ENCODE measurements around the gene PRAMEF10. TPM values are rescaled to one million over a fixed set of nuclear protein-coding genes. Genes with fewer than 3 reads are reported as not detected.
"Not testable (repeated sequence)": the region's sequence is repeated elsewhere in the genome, so short reads cannot be mapped to it uniquely, and the experiment has no call there.

PRAMEF10 gene
- total RNA-seq: not detected
- not detected for polyA plus RNA-seq

- H3K4me3 Mint-ChIP-seq; H3K27ac Mint-ChIP-seq; H3K36me3 ChIP-seq (ENCODE audit: insufficient read depth, low read length); POLR2A ChIA-PET; H3K9me3 ChIP-seq (ENCODE audit: low read length); H3K36me3 Mint-ChIP-seq; CTCF ChIA-PET; H3K9me3 Mint-ChIP-seq; H3K4me1 Mint-ChIP-seq; H3K27ac ChIP-seq (ENCODE audit: low read depth, low read length); DNase-seq; H3K27me3 ChIP-seq (ENCODE audit: insufficient read depth, low read length, poor library complexity, severe bottlenecking); H3K27me3 Mint-ChIP-seq; H3K4me1 ChIP-seq (ENCODE audit: insufficient read depth, low read length); H3K4me3 ChIP-seq (ENCODE audit: low read length): not testable (repeated sequence)
These were observed at the start of gene PRAMEF10 for GRCh38 chr1:12898170-12898569. PRAMEF10 (minus strand) TSS chr1:12898270; CDS start chr1:12895847, 2,423 bp downstream.

DNA sequence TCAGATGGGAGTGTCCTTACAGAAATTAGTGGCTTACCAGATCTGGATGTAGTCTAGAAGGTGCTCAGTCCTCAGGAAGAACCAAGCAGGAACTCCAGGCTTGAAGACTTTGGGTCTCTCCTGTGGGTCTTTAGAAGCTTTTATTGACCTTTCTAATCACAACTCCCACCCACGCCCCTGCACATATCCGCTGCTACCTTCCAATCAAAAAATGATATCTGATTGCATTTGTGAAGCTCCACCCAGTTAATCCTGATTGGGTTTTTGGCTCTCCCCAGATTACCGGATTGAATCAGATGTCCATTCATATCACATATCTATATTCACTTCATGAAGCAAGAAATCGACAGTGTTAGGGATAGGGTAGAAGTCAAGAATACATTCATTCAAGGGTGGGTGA lies 49.4 kb upstream of the PRAMEF10 start, which contains the start of gene PRAMEF6:
Gene PRAMEF6, minus strand, starts transcription at position 101 of the 400 bp plus-strand sequence. CDS start 5,062 bp downstream, outside the sequence.
- CTCF ChIA-PET; H3K36me3 Mint-ChIP-seq; H3K4me1 ChIP-seq (ENCODE audit: insufficient read depth, low read length); H3K27me3 ChIP-seq (ENCODE audit: insufficient read depth, low read length, poor library complexity, severe bottlenecking); DNase-seq; H3K4me3 Mint-ChIP-seq; H3K9me3 ChIP-seq (ENCODE audit: low read length); H3K27ac Mint-ChIP-seq; H3K36me3 ChIP-seq (ENCODE audit: insufficient read depth, low read length); H3K4me3 ChIP-seq (ENCODE audit: low read length); H3K9me3 Mint-ChIP-seq; H3K27ac ChIP-seq (ENCODE audit: low read depth, low read length); H3K27me3 Mint-ChIP-seq; H3K4me1 Mint-ChIP-seq; POLR2A ChIA-PET: not testable (repeated sequence)

DNA sequence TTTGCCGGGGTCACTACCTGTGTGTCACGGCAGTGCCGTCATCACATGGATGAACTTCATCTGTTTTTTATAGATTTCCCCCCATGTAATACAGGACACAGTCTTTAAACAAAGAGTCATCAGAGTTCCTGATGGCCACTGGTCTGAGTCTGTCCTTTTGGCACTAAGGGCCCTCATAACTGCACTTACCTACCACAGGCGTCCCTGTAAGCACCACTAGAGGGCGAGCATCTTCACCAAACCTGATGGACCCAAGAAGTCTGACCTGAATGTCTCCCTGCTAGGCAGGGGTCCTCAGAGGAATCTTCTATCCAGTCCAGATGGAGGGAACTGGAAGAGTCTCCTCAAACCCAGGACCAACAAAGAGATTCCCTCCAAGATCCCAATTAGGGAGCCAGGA lies 26.3 kb upstream of the PRAMEF10 start:
- H3K9me3 Mint-ChIP-seq; H3K36me3 Mint-ChIP-seq; H3K36me3 ChIP-seq (ENCODE audit: insufficient read depth, low read length); H3K27ac ChIP-seq (ENCODE audit: low read depth, low read length); H3K4me3 Mint-ChIP-seq; H3K4me3 ChIP-seq (ENCODE audit: low read length); H3K9me3 ChIP-seq (ENCODE audit: low read length); DNase-seq; H3K4me1 ChIP-seq (ENCODE audit: insufficient read depth, low read length); CTCF ChIA-PET; H3K27me3 Mint-ChIP-seq; POLR2A ChIA-PET; H3K27me3 ChIP-seq (ENCODE audit: insufficient read depth, low read length, poor library complexity, severe bottlenecking); H3K4me1 Mint-ChIP-seq: not testable (repeated sequence)
- H3K27ac Mint-ChIP-seq: peak overlapping the region in 1 of 8 donors; percentile 63

GRCh38 chr1:12921749-12922148 lies 23.7 kb upstream of the PRAMEF10 start:
- H3K36me3 ChIP-seq (ENCODE audit: insufficient read depth, low read length); DNase-seq; H3K9me3 Mint-ChIP-seq; H3K27me3 ChIP-seq (ENCODE audit: insufficient read depth, low read length, poor library complexity, severe bottlenecking); H3K4me1 Mint-ChIP-seq; POLR2A ChIA-PET; H3K27ac Mint-ChIP-seq; H3K9me3 ChIP-seq (ENCODE audit: low read length); H3K36me3 Mint-ChIP-seq; H3K4me1 ChIP-seq (ENCODE audit: insufficient read depth, low read length); H3K4me3 Mint-ChIP-seq; H3K27me3 Mint-ChIP-seq; CTCF ChIA-PET; H3K4me3 ChIP-seq (ENCODE audit: low read length); H3K27ac ChIP-seq (ENCODE audit: low read depth, low read length): not testable (repeated sequence)

GRCh38 chr1:12916310-12916709 lies 18.2 kb upstream of the PRAMEF10 start, which contains the start of gene PRAMEF7:
PRAMEF7 (plus strand) TSS chr1:12916610; CDS start chr1:12917693, 1,083 bp downstream.
- H3K4me3 ChIP-seq (ENCODE audit: low read length); H3K27me3 ChIP-seq (ENCODE audit: insufficient read depth, low read length, poor library complexity, severe bottlenecking); H3K4me1 Mint-ChIP-seq; H3K27ac ChIP-seq (ENCODE audit: low read depth, low read length); H3K36me3 ChIP-seq (ENCODE audit: insufficient read depth, low read length); CTCF ChIA-PET; H3K9me3 Mint-ChIP-seq; H3K4me3 Mint-ChIP-seq; H3K27ac Mint-ChIP-seq; H3K4me1 ChIP-seq (ENCODE audit: insufficient read depth, low read length); H3K27me3 Mint-ChIP-seq; H3K36me3 Mint-ChIP-seq; DNase-seq; POLR2A ChIA-PET; H3K9me3 ChIP-seq (ENCODE audit: low read length): not testable (repeated sequence)

DNA sequence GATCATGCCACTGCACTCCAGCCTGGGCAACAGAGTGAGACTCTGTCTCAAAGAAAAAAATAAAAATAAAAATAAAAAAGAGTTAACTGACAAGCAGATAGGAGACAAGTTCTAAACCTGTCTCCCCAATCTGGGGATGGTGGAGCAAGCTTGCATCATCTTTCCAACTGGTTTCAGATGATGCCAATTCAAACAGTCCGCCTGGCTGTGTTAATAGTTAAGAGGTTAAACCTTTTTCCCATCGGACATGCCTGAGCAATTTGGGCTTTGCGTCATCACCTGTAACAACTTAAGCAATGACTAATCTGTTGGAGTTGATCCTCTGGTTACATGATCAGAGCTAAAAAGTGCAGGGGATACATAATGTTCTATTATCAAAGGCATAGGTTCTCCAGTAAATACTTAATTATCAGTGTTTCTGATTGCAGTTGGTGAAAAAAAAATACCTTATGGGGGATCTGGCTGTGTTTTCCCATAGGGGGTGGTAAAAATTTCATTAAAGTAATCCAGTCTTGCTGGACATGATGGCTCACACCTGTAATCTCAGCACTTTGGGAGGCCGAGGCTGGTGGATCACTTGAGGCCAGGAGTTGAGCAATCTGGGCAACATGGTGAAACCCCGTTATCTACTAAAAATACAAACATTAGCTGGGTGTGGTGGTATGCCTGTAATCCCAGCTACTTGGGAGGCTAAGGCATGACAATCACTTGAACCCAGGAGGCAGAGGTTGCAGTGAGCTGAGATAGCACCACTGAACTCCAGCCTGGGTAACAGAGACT lies 5.9 kb upstream of the PRAMEF10 start:
- H3K27ac ChIP-seq (ENCODE audit: low read depth, low read length); DNase-seq; H3K36me3 ChIP-seq (ENCODE audit: insufficient read depth, low read length); H3K4me1 Mint-ChIP-seq; H3K27me3 ChIP-seq (ENCODE audit: insufficient read depth, low read length, poor library complexity, severe bottlenecking); CTCF ChIA-PET; H3K27ac Mint-ChIP-seq; H3K4me3 ChIP-seq (ENCODE audit: low read length); H3K4me3 Mint-ChIP-seq; H3K27me3 Mint-ChIP-seq; H3K36me3 Mint-ChIP-seq; H3K9me3 ChIP-seq (ENCODE audit: low read length); H3K9me3 Mint-ChIP-seq; H3K4me1 ChIP-seq (ENCODE audit: insufficient read depth, low read length); POLR2A ChIA-PET: not testable (repeated sequence)

GRCh38 chr1:12899186-12899585 lies 1.1 kb upstream of the PRAMEF10 start:
- H3K27me3 ChIP-seq (ENCODE audit: insufficient read depth, low read length, poor library complexity, severe bottlenecking); CTCF ChIA-PET; H3K27ac ChIP-seq (ENCODE audit: low read depth, low read length); DNase-seq; H3K4me1 ChIP-seq (ENCODE audit: insufficient read depth, low read length); H3K9me3 ChIP-seq (ENCODE audit: low read length); H3K36me3 Mint-ChIP-seq; H3K4me1 Mint-ChIP-seq; H3K9me3 Mint-ChIP-seq; H3K27ac Mint-ChIP-seq; H3K27me3 Mint-ChIP-seq; POLR2A ChIA-PET; H3K36me3 ChIP-seq (ENCODE audit: insufficient read depth, low read length); H3K4me3 Mint-ChIP-seq; H3K4me3 ChIP-seq (ENCODE audit: low read length): not testable (repeated sequence)

DNA sequence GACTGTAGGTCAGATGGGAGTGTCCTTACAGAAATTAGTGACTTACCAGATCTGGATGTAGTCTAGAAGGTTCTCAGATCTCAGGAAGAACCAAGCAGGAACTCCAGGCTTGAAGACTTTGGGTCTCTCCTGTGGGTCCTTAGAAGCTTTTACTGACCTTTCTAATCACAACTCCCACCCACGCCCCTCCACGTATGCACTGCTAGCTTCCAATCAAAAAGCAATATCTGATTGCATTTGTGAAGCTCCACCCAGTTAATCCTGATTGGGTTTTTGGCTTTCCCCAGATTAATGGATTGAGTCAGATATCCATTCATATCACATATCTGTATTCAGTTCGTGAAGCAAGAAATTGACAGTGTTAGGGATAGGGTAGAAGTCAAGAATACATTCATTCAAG lies 12.0 kb downstream of the PRAMEF10 start, which contains the start of gene PRAMEF4:
Gene PRAMEF4, minus strand, starts transcription at position 101 of the 400 bp plus-strand sequence. CDS start 2,807 bp downstream, outside the sequence.
- CTCF ChIA-PET; POLR2A ChIA-PET; H3K4me3 Mint-ChIP-seq; H3K27me3 Mint-ChIP-seq; H3K27ac Mint-ChIP-seq; H3K27ac ChIP-seq (ENCODE audit: low read depth, low read length); H3K4me3 ChIP-seq (ENCODE audit: low read length); H3K4me1 ChIP-seq (ENCODE audit: insufficient read depth, low read length); DNase-seq; H3K9me3 Mint-ChIP-seq; H3K27me3 ChIP-seq (ENCODE audit: insufficient read depth, low read length, poor library complexity, severe bottlenecking); H3K4me1 Mint-ChIP-seq; H3K36me3 ChIP-seq (ENCODE audit: insufficient read depth, low read length); H3K36me3 Mint-ChIP-seq; H3K9me3 ChIP-seq (ENCODE audit: low read length): not testable (repeated sequence)

DNA sequence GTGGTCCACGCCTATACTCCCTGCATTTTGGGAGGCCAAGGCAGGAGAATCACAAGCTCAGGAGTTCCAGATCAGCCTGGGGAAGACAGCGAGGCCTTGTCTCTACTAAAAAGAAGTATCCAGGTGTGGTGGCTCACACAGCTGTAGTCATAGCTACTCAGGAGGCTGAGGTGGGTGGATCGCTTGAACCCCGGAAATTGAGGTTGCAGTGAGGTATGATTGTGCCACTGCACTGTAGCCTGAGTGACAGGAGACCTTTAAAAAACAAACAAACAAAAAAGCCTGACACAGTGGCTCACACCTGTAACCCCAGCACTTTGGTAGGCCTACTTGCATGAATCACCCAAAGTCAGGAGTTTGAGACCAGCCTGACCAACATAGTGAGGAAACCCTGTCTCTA lies 19.6 kb downstream of the PRAMEF10 start:
- CTCF ChIA-PET, H3K4me1 Mint-ChIP-seq, POLR2A ChIA-PET: not testable (repeated sequence)

More for the DNA sequence above, 19.6 kb downstream of the PRAMEF10 start:
- not testable (repeated sequence) for DNase-seq; H3K27ac ChIP-seq (ENCODE audit: low read depth, low read length); H3K4me3 Mint-ChIP-seq; H3K4me3 ChIP-seq (ENCODE audit: low read length); H3K36me3 ChIP-seq (ENCODE audit: insufficient read depth, low read length); H3K27me3 ChIP-seq (ENCODE audit: insufficient read depth, low read length, poor library complexity, severe bottlenecking); H3K9me3 ChIP-seq (ENCODE audit: low read length); H3K4me1 ChIP-seq (ENCODE audit: insufficient read depth, low read length); H3K9me3 Mint-ChIP-seq; H3K36me3 Mint-ChIP-seq; H3K27ac Mint-ChIP-seq; H3K27me3 Mint-ChIP-seq

Measured in CD8-positive, alpha-beta memory T cell (primary cell).